ENCODE measurements around the gene TMEM63C.
A peak's percentile ranks its signal among the peaks of the same experiment; 100 is the strongest.

Gene TMEM63C, protein sequence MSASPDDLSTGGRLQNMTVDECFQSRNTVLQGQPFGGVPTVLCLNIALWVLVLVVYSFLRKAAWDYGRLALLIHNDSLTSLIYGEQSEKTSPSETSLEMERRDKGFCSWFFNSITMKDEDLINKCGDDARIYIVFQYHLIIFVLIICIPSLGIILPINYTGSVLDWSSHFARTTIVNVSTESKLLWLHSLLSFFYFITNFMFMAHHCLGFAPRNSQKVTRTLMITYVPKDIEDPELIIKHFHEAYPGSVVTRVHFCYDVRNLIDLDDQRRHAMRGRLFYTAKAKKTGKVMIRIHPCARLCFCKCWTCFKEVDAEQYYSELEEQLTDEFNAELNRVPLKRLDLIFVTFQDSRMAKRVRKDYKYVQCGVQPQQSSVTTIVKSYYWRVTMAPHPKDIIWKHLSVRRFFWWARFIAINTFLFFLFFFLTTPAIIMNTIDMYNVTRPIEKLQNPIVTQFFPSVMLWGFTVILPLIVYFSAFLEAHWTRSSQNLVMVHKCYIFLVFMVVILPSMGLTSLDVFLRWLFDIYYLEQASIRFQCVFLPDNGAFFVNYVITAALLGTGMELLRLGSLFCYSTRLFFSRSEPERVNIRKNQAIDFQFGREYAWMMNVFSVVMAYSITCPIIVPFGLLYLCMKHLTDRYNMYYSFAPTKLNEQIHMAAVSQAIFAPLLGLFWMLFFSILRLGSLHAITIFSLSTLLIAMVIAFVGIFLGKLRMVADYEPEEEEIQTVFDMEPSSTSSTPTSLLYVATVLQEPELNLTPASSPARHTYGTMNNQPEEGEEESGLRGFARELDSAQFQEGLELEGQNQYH

GRCh38 chr14:77181603-77182437 lies at the start of gene TMEM63C:
TSS of gene TMEM63C (plus strand) at chr14:77181798. CDS start at chr14:77218814, 37,016 bp downstream.
- peak; percentile 76 for DNase-seq

DNA sequence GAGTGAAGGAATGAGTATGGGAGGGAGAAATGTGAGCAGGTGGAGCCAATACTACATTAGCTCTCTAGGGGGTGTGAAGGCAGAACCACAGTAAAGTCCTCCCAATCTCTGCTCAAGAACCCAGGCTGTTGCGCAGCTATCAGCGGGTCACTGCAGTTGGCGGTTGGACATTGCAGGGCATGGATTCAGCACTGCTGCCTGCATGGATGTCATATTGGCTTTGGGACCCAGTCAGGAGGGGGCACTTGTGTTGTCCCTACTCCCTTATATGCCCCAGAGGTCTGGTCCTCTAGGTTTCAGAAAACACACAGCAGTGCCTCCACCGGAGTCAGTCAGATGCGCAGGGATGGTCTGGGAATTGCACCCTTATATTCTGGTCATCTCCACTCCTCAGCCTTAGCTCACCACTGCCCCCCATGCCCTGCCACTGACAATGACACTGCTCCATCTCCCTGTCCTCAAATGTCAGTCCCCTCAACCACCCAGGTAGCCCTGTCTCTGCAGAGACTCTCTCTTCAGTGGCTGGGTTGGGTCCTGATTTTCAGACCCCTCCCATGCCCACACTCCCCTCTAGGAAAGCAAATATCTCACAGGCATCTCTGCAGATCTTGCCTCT lies 49.6 kb upstream of the TMEM63C start:
- DNase-seq, result no peak

- DNase-seq, result peak; percentile 68
Measured at GRCh38 chr14:77133720-77134338, 47.8 kb upstream of the TMEM63C start.

- no peak for DNase-seq
Measured at GRCh38 chr14:77139022-77139421, 42.6 kb upstream of the TMEM63C start.

- DNase-seq, result peak; percentile 46
Measured at GRCh38 chr14:77139540-77140358, 41.8 kb upstream of the TMEM63C start.

DNA sequence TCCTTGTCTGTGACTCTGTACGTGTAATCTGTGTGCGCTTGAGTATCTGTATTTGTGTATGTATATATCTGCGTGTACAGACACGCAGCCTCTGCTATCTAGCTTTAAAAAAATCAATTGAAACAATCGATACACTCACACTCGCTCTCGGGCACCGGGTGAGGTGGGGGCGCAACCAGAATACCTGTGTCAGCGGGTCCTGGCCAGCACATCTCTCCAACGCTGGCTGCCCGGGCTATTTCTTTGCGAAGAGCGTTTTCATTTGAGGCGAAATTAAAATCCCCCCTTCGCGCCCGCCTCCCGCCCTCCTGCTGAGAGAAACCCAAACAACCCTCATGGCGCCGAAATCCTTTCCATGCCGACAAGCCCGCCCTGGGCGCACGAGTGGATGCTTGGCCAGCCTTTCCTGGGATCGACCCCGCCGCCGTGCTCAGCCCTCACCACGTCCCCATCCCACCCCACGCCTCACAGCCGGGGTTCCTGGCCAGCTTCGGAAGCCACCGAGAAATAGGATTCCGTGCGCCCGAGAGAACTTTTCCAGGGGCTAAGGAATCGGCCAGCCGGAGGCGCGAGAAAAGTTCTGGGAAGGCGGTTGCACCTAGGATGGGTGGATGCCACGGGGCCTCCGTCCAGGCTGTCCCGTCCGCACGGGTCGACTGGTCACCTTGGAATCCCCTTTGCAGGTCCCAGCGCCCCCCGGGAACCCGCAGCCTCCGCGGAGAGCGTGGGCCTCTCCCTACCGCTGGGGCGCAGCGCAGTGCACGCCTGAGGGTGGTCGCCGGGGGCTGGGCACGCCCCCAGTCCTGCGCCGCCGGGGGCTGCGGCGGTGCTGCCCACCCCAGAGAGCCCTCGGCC lies 41.0 kb upstream of the TMEM63C start:
- DNase-seq, result no peak

GRCh38 chr14:77141214-77142004 lies 40.2 kb upstream of the TMEM63C start, which contains the start of gene ZDHHC22:
TSS of gene ZDHHC22 (minus strand) at chr14:77141791. CDS start at chr14:77139738, 2,053 bp downstream.
- DNase-seq, result no peak

DNA sequence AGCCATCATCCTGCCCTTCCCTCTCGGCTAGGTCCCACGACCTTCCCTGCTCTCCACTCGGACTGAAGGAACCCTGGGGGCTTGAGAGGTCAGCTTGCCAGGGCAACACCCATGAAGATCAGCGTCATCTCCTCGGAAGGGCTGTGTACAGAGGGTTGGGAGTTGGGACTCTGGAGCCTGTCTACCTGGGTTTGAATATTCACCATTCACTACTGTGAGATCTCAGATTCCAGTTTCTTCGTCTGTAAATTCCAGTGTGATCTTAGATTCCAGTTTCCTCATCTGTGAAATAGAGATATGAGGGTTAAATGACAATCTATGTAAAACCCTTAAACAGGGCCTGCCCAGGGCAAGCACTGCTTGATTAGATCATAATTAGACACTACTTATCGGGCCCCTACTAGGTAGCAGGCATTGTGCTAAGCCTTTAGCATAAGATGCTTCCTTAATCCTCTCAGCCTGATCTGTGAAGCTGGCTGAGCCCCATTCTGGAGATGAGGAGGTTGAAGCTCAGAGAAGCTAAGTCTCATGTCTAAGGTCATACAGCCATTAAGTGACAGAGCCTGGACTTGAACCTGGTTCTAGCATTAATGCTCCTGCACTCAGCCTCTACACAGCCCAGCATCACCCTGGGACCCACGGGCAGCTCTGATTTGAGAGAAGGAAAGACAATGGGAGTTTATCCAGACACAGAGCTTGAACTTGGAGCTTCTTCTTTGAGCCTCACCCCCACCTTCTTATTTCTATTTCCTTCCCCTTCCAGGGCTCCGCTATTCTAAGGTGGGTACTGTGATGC lies 39.4 kb upstream of the TMEM63C start:
- DNase-seq, result no peak

GRCh38 chr14:77143071-77143470 lies 38.5 kb upstream of the TMEM63C start:
- DNase-seq, result no peak

DNA sequence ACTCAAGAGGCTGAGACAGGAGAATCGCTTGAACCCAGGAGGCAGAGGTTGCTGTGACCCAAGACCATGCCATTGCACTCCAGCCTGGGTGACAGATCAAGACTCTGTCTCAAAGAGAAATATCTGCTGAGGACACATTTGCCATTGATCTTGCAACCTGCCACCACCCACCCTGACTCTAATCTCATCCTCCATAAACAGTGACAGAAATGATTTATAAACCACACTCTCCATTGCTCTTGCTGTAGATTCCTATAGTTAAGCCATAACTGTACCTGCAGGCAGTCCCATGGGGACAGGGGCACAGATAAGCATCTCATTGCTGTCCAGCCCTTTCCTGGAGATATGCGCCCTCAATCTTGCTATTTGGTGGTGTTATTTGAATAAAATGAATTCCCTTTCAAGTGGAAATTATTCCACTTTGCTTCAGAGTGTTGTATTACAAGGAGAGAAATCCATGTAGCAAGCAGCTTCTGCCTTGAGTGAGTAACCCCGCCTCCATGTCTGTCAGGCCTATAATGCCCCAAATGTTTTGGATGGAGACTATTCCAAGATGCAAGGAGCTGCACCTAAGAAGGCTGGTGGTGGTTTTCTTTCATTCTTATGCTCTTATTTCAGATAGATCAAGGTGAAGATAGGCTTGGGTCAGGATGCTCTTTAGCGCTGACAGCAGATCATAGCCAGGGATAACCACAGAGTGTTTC lies 37.0 kb upstream of the TMEM63C start:
- no peak for DNase-seq

DNA sequence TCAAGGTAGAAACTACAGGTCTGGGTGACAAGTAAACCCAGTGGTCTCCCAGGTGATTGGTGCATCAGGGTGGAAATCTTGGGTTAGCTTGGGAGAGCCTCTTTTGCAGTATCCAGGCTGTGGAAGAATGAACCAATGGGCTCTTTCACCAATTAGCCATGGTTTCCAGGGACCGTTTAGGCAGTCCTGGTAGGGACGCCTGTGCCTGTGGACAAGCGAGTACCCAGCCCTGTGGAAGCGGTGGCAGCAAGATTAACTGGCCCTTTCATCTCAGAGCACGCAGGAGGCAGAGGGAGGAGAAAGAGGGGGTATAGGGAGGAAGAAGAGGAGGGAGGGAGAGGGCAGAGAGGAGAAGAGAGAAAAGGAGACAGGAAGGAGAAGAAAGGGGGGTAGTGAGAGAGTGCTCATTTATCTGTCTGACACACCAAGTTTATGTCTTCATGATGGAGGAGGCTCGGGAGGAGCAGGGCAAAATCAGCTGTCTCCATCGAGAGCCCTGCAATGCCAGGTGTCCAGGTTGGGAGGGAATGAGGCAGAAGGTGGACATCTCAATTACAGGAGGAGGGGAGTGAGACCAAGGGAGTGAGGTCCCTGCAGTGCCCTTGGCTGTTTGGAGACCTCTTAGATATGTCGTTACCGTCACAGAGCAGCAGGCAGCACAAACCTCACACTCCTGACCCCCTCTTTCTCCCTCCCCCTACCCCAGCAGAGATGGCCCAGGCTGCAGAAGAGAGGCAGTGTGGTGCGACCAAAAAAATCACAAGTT lies 35.4 kb upstream of the TMEM63C start:
- DNase-seq, result no peak

GRCh38 chr14:77148510-77149231 lies 32.9 kb upstream of the TMEM63C start:
- no peak for DNase-seq

DNA sequence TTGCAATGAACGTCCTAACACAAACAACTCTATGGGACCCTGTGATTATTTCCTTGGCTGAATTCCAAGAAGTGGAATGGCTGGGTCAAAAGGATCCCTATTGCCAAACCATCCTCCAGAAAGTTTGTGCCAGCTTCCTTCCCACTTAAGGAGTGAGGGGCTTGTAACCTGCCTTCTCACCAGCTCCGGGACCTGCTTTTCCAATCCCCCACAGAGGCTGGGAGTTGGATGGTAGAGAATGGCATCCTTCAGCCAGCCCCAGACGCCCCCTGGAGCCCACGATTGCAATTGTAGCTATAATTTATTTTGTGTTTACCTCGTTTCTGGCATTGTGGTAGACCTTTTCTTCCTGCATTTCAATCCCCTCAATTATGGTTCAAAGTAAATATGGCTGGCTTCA lies 30.4 kb upstream of the TMEM63C start:
- DNase-seq, result no peak

DNA sequence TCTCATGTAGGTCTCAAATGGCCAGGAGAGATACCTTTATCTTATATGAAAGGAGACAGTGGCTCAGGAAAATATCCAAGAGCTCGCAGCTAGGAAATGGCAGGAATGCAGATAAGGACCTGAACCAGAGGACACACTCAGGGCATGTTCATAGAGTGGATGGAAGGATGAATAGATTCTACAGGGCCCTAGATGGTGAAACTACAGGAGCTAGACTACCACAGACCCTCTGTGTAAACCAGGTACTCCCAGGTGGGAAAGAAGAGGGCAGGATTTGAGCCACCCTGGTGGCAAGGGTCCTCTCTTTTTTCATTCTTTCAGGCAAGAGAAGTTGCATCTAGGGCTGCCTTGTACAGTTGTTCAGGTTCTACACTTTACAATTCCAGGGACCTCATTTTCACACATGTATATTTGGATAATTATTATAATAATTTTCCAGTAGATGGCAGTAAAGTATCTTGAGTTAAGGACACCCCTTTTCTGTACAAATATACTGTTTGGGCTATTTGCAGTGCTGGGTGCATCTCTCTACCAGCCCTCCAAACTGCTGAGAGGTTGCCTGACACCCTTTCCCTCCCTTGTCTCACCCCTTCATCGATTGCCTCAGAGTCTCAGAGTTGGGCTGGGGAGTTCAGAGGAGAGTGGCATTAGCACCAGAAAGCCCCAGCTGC lies 29.5 kb upstream of the TMEM63C start:
- DNase-seq, result no peak

DNA sequence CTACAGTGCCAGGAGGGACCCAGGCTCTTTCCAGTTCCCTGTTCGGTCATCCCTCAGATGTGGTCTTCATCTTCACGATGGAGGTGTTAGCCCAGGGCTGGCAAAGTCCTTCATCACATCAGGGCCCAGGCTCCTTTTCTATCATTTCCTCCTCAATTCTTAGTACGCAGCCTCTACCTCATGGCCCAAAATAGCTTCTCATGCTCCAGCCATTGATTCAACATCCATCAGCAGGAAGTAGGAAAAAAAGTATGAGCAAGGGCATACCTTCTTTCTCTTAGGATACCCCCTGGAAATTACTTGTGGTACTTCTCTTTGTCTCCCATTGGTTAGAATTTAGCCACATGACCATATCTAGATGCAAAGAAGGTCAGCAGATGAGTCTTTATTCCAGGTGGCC lies 27.8 kb upstream of the TMEM63C start:
- DNase-seq, result no peak

GRCh38 chr14:77154421-77154820 lies 27.2 kb upstream of the TMEM63C start:
- DNase-seq, result no peak

Measured in stimulated activated CD4-positive, alpha-beta T cell treated with anti-CD3 and anti-CD28 coated beads, Interleukin-1b, Interleukin-23, amount 100 ng/mL, for 48 hours (primary cell).